Astrocyte of the spinal cord (primary cell): ENCODE data around the gene GASK1B.

Source experiments
- DNase-seq: peaks from one replicate; pipeline ENCODE4 v3.0.0; 2011; ENCODE audit warnings: low read depth, low spot score
- H3K4me3 ChIP-seq: 2 replicates; pipeline ENCODE4 v1.5.1; 2011; ENCODE audit warnings: low read depth, mild to moderate bottlenecking, low read length, moderate library complexity
- CTCF ChIP-seq: IDR thresholded peaks from 2 replicates; pipeline ENCODE4 v1.5.1; 2012; ENCODE audit warnings: low read depth, mild to moderate bottlenecking, low read length, inconsistent platforms
- in situ Hi-C: cut with HindIII; loops from 2 replicates; pipeline ENCODE4 v1.10.0; 2017; ENCODE audit warnings: low sequenced_read_pairs

Gene GASK1B

DNA sequence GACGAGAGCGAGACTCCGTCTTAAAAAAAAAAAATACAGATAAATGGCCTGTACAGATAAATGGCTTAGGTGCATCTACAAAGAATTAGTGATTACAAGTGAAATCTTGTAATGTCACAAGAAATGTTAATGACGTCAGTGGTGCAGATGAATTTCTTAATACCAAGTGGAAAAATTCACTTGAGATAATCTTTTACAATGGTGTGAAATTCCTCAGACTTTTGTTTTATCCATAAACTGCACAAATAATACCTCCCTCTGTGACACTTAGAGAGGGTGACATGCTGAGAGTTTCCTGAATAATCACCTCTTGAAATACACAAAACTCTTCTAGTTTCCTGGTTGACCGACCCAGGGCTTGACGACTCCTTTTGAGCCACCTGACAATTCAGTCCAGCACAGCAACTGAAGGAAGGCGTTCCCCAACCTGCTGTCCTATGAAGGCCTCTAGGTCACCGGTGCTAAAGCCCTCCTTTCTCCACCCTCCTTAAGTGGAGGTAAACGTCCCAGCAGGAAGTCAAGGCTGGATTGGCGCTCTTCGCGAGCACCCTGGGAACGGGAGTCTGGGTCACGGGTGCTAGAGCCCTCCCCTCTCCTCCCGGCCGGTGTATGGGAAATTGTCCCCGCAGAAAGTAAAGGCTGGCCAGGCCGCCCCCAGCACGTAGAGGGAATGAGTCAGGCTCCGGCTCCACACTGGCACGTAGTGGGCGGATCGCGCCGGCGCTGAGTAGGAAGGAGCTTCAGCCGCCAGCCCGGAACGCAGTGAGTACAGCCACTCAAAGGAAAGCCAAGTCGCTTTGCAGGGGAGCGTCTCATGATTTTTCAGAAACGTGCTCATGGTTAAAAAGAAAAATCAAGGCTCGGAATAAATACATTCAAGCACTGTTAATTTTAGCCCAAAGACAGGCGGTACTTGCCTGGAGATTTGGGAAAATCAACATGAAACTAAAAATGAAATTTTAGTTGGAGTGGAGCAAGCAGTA lies 37.3 kb upstream of the GASK1B start, which contains the start of gene TMEM144:
TSS of gene TMEM144 (plus strand) at position 662 of the 983 bp plus-strand sequence. CDS start 2,182 bp downstream, outside the sequence.
- peak within 1 kb of the TSS; percentile 51 for H3K4me3 ChIP-seq
- peak; percentile 16 for TF ChIP-seq CTCF
- in situ Hi-C loops, result no loop called here
- peak; percentile 91 for DNase-seq

GRCh38 chr4:158208963-158209640 lies 36.3 kb upstream of the GASK1B start:
- H3K4me3 ChIP-seq, result no peak overlapping the region
- no peak for TF ChIP-seq CTCF
- in situ Hi-C loops, result no loop called here
- DNase-seq, result no peak

- no peak for DNase-seq
- in situ Hi-C loops, result no loop called here
- no peak overlapping the region for H3K4me3 ChIP-seq
- no peak for TF ChIP-seq CTCF
Measured at GRCh38 chr4:158203929-158204328, 31.1 kb upstream of the GASK1B start.

- in situ Hi-C loops, result no loop called here
- no peak for TF ChIP-seq CTCF
- no peak for DNase-seq
- H3K4me3 ChIP-seq, result no peak overlapping the region
Measured at GRCh38 chr4:158203436-158203835, 30.6 kb upstream of the GASK1B start.

DNA sequence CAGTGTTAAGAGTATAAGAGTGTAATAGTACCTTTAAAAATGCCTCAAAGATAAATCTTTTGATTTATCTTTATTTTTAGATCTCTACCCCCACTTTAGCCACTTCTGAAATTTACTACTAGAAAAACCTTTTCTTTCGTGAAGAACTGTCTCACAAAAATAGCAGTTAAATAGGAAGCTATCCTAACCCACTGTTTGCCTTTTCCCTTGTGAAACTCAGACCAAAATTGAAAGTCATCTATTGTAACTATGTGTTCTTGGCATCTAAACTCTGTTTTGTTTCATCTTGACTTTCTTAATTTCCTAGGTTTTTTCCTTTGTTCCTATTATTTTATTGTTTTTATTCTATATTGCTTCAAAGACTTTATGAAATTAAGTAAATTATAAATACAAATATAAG lies 29.7 kb upstream of the GASK1B start:
- in situ Hi-C loops, result no loop called here
- H3K4me3 ChIP-seq, result no peak overlapping the region
- TF ChIP-seq CTCF, result no peak
- DNase-seq, result no peak

- DNase-seq, result no peak
- TF ChIP-seq CTCF, result no peak
- in situ Hi-C loops, result no loop called here
- H3K4me3 ChIP-seq, result no peak overlapping the region
Measured at GRCh38 chr4:158201876-158202275, 29.1 kb upstream of the GASK1B start.
